Dedifferentiated amniotic fluid mesenchymal stem cell (primary cell): ENCODE data around the gene RNF123.
"Not testable (repeated sequence)": the region's sequence is repeated elsewhere in the genome, so short reads cannot be mapped to it uniquely, and the experiment has no call there.

Experiments
- DNase-seq: peaks from one replicate; pipeline ENCODE4 v3.0.0-alpha.2; 2016; ENCODE audit errors: extremely low spot score

The RNF123 gene

DNA sequence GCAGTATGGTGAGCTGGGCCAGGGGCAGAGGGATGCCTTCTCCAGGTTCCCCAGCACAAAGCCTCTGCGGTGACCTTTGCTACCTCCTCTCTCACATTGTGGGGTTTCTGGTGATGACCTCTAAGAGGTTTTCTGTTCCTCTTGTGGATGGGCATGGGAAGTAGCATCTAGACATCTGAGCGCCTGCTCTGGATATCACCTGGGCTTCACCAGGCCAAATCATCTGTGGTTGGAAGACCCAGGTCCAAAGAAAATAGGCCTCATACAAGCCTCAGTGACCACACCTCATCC lies 8.2 kb upstream of the RNF123 start:
- DNase-seq: no peak

DNA sequence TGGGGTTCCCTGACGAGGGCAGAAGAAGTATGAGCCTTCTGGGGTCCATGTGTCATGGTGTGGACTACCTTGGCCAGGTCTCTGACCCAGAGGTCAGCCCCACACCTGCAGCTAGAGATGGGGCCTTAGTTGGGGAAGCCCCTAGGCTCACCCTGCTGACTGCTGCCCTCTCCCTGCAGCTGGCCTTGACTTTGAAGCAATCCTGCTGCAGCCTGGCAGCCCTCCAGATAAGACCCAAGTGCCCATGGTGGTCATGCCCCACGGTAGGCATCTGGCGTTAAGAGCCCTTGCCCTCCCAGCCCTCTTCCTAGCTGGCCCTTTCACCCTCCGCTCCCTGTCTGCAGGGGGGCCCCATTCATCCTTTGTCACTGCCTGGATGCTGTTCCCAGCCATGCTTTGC lies 7.8 kb upstream of the RNF123 start:
- DNase-seq: no peak

DNA sequence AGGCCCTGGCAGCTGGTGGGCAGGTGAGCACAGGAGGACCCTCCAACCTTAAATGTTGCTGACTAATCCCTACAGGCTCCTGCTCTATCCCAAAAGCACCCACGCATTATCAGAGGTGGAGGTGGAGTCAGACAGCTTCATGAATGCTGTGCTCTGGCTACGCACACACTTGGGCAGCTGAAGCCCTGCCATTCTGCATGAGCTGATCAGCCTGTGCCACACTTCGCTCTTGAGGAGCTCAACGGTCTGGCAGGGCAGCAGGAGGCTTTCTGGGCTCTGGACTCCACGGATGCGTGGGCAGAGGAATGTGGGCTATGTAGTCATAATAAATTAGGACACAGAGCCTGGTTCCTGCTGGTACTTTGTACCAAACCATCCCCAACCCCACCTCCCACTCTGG lies 6.2 kb upstream of the RNF123 start:
- DNase-seq: no peak

DNA sequence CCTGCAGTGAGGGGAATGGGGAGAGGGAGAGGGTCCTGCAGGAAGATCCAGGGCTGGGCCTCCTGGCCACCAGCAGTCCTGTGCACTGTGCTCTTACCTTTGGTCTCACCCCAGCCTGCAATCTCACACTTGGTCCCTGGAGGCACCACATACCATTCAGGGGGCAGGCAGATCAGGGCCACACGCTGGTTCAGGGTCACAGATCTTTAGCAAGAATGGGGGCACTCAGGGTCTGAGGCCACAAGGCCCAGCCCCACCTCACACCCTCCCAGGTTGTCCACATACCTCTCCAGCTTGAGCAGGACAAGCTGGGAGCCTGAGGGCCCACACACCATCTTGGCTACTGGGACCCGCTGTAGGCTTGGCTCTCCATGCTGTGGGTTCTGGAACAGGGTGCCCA lies 4.9 kb upstream of the RNF123 start:
- not testable (repeated sequence) for DNase-seq

DNA sequence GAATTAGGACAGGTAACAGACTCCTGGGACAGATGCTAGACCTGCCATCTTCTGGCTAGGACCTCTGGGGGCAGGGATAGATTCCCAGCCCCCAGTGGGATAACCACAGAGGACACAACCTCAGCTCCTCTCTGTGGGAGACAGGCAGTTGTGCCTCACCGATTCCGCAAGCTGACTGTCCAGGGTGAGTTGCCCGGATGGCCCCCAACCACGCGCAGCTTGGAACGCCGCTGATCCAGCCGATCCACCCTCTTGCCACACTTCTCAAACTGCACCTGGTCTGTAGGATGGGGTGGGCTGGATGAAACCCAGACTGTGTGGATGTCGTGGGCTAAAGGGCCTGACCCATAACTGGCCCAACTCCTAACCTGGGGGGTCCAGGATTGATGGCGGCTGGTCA lies 4.3 kb upstream of the RNF123 start:
- not testable (repeated sequence) for DNase-seq

DNA sequence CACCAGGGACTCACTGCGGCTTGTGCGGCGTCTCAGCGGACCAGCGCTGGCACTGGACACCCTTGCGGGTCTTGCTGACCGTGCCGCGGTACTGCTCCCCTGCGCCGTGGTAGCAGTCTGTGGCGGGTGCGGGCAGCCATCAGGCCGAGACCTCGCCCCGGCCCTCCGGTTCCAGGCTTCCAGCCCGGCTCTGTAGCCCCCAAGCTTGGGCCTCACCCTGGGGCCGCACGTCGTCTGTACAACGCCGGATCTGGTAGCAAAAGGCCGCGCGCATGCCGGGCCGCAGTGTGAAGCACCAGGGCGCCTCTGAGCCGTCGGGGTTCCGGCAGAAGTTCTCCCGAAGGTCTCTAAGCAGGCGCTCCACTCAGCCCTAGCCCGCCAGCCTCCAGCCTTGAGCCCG lies 3.5 kb upstream of the RNF123 start:
- DNase-seq: not testable (repeated sequence)

DNA sequence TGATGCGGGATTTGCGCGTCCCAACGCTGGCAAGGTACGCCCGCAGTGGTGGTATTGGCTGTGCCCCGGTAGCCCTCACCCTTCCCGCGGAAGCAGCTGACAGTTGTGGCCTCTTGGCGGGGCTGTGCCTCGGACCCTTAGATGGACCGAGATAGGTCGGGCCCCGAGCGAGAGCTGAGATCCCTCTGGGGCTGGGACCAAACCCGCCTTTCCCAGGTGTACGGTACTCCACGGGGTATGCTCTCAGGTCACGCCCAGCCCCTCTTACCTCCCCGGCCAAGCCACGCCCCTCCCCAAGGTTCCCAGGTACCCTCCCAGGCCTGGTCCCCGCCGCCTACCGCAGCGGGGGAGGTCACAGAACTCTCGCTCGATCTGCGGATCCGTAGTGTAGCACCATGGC lies 3.0 kb upstream of the RNF123 start:
- not testable (repeated sequence) for DNase-seq

DNA sequence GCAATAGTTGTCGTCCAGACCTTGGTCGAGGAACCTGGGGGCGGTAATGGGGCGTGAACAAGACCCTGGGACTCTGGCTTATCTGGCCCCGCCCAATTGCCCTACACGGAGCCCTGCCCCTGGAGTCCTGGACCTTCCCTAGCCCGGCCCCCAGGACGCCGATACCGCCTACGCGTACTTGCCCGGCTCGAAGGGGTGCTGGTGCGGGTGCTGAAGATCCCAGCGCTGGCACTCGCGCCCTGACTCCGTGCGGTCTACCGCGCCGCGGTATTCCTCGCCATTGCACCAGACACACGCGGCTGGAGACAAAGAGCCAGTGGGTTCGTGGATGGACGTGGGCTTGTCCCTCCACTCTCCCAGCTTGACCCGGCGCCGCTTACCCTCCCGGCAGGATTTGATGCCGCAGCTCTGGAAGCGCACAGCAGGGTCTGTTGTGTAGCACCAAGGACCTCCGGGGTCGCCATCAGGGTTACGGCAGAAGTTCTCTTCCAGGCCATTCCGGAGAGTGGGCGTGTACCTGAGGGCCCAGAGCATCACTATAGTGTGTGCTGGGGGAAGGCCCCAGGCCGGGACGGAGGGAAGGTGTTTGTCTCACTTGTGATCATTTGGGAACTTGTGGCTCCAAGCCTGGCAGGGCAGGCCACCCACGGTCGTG lies 2.5 kb upstream of the RNF123 start:
- not testable (repeated sequence) for DNase-seq

DNA sequence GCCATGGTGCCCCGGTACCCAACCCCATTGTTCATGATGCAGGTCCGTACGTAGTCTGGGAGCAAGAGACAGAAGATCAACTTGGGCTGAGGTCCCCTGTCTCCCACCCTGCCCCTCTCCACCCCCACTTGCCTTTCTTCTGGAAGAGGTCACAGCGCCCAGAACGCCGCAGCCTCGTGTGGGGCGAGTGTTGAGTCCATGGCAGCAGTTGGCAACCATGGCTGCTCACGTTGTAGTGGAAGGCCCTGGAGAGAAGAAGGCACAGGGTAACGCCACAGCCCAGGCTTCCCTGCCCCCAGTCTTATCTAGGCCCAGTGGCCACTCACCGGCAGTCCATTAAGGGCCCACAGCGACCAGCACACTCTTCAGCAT lies 1.9 kb upstream of the RNF123 start:
- DNase-seq: not testable (repeated sequence)

DNA sequence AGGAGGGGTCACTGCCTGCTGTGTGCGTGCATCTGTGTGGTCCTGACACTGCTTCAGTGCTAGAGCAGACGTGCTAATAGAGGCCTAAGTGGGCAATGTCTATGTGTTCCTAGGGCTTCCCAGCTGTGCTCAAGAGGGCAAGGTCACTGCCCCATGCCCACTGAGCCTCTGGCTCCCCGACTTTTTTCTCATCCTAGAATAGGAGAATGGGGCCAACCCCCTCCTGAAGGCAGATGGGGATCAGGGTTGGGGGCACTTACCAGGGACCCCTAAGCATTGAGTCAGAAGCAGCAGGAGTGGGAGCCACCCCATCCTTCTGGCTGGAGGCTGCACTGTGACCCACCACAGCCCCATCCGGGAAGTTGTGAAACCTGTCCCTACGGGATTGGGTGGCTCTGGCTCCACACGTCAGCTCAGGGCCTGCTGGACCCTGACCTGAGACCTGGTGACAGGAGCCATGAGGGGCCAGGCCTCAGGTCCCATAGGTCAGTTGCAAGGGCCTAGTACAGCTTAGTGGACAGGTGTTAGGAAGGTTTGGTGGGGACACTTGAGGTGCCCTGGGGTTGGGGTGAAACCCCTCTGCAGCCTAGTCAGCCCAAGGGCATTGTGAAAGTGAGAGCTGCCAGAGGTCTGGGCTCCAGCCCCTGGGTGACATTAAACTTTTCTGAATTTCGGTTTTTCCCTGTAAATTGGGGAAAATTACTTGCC lies 865 bp upstream of the RNF123 start:
- not testable (repeated sequence) for DNase-seq

DNA sequence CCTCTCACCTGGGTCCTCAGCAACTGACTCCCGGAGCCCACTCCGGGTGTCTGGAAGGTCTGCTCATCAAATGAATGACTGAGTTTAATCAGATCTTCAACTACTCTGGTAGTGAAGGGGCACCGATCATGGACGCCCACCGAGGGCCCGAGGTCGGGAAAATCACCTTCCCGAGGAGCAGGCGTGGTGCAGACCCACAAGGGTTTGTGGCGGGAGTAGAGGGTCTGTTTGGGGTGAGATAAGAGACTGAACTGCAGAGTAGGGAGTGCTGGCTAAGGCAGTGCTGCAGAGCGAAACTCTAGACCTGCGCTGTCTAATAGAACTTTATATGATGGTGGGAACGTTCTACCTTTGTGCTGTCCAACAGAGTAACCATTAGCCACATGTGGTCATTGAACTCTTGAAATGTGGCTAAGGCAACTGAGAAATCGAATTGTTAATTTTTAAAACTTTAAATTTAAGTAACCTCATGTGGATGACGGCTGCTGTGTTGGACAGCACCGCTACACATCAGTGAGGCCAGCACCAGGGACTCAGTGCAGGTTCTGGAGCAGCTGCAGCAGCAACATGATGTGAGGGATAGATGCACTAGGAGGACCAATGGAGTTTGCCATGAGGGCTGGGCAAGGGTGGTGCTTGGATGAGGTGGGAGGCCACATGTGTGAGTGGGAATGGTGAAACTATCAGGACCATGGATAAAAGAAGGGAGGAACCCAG lies 709 bp downstream of the RNF123 start:
- not testable (repeated sequence) for DNase-seq

DNA sequence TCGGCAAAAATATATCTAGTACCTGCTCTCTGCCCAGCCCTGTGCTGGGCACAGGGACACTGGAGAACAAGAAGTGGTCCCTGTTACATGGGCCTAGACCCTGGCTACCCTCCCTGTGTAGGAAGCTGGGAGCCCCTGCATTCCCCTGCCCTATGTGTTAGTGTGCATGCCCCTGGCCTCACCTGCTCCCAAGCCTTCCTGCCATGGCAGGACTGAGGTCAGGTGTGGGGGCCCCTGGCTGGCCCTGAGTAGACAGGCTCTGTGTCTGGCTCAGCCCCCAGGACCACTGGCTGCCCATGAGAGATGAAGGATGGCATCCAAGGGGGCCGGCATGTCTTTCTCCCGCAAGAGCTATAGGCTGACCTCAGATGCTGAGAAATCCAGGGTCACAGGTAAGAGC lies 1.5 kb downstream of the RNF123 start:
- DNase-seq: not testable (repeated sequence)

DNA sequence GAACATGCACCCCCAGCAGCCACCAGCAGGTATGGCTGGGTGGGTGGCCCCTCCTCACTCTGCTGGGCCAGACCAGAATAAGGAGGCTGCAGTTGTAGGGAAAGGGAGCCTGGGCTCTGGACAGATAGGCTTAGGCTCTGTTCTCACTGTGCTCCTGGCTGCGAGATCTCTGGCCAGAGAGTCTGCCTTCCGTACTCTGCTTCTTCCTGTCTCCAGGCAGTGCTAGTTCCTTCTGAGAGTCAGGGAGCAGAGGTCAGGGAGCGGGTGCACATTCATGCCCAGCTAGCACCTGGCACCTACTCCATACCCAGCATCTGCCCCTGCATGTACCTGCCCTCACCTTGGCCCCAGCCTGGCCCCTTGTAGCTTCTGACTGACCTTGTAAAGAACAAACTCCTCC lies 2.1 kb downstream of the RNF123 start:
- not testable (repeated sequence) for DNase-seq

DNA sequence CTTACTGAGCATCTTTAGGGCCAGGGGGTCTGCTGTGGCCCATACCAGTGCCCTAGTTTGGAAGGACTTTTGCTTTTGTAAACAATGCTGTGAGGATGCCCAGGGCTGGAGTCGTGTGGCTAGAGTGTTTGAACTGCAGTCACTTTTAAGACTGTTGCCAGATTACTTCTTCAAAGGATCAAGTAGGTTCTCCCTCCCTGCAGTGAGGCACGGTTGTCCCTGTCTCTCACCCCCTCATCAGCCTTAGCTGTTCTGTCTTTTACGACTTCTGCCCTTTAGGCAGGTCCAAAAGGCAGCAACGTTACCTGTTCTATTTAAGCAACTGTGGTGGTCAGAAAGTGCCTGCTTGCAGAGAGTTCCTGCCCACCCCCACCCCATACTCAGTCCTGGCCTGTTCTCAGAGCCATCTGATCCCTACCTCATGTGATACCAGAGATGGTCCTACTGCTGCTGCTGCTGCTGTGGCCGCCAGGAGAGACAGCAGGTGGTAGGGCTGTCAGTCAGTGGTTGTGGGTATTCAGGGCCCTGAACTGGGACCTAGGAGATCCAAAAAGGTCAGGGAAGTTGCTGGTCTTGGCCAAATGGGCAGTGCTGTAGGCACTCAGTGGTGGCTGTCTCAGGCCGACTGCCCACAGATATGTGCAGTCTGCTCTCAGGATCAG lies 5.2 kb downstream of the RNF123 start:
- DNase-seq: not testable (repeated sequence)

DNA sequence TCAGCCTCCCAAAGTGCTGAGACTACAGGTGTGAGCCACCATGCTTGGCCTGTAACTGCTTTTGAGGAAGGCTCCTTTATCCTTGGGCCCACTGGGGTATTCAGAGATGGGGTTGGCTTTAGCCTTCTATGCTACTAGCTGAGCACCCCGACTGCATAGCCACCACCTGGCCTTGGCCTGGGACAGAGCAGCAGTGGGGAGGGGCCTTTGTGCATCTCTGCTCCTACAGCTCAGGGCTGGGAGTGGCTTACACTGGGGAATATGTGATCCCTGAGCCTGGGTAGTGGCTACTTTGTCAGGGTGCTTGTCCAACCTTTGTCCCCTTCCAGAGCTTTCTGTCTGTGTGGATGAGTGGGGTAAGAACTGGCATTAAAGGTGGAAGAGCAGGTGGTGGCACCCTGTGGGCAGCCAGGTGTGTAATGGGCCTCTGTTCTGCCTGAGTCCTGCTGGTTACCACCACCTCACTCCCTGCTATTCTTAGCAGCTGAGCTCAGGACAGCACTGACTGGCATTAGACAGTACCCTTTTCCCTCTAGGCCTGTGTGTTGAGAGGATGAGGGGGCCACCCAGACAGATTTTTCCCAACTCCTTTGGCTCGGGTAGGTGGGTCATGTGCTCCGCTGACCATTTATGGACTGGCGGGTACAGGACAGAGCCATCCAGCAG lies 6.1 kb downstream of the RNF123 start:
- not testable (repeated sequence) for DNase-seq

DNA sequence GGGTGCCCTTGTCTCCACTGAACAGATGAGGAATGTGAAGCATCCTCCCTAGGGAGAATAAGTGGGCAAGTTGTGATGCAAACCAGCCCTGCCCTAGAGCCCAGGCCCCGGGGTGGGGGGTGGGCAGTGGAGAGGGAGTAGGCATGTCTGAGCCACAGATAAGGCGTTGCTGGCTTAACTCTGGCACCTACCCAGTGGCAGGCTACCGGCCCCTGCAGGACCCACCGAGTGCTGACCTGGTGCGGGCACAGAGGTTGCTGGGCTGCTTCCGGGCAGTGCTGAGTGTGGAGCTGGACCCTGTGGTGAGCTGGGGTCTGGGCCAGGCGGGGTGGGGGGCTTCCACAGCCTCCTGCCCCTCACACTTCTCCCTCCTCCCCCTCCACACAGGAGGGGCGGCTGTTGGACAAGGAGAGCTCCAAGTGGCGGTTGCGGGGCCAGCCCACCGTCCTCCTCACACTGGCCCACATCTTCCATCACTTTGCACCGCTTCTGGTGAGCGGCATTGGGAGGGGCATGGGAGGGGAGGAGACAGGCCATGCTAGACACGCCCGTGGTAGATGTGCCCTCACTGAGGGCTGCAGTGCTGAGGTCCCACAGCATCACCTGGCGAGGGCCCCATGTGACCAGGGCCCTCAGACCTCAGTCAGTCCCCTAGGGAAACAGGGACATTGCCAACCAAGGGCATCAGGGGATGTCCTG lies 10.1 kb downstream of the RNF123 start:
- DNase-seq: no peak

DNA sequence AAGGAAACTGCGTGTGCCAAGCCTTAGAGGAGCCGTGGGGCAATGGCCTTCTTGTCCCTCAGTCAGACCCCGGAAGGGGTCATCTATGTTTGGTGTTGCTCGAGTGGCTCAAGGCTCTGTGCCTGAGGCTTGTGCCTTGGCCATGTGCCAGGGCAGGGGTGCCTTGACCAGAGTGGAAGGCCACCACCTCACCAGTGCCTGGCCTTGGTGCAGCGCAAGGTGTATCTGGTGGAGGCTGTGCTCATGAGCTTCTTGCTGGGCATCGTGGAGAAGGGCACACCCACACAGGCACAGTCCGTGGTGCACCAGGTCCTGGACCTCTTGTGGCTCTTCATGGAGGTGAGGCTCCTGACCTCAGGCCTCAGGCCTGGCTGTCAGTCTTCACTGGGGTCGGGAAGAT lies 10.7 kb downstream of the RNF123 start:
- DNase-seq: no peak

DNA sequence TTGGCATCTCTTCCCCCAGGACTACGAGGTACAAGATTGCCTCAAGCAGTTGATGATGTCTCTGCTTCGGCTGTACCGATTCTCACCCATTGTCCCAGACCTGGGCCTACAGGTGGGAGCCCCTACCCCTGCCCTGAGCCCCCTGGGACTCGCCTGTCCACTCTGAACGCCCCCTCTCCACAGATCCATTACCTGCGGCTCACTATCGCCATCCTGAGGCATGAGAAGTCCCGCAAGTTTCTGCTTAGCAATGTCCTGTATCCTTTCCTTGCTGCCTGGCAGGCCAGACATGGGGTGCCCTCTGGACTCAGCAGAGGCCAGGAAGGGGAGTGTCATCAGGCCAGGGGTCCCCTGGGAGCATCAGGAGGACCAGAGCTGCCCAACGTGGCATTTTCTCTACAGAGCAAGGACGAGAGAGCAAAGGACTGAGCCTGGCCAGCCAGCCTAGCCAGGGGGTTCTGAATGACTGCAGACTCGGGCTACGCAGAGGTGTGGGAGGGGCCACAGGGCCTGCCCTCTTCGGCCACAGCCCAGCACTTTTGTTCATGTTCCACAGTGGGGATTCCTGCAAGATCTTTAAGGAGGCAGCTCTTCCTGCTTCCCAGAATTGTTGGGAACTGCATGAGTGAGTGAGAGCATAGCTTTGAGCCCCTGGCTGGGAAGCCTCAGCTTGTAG lies 11.2 kb downstream of the RNF123 start:
- no peak for DNase-seq

DNA sequence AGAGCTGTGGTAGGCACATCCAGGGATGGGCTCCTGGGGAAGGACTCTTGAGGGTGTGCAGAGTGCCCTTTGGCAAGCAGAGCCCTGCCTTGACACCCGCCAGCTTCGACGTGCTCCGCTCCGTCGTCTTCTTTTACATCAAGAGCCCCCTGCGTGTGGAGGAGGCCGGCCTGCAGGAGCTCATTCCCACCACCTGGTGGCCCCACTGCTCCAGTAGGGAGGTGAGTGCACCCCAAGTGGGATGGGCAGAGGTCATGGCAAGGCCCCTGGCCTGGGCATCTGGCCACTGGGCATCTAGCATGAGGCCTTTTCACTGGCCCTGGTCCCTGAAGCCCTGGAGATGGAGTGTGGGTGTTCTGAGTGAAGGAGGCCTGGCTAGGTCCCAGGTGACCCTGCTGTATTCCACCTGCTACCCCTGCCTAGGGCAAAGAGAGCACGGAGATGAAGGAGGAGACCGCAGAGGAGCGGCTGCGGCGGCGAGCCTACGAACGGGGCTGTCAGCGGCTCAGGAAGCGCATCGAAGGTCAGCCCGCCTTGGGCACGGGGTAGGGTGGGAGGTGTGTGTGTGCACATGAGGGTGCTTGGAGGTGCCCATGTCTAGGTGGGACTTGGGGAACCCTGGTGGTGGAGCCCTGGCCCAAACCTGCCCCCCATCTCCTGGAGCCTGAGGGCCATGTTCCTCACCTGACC lies 12.2 kb downstream of the RNF123 start:
- DNase-seq: no peak

DNA sequence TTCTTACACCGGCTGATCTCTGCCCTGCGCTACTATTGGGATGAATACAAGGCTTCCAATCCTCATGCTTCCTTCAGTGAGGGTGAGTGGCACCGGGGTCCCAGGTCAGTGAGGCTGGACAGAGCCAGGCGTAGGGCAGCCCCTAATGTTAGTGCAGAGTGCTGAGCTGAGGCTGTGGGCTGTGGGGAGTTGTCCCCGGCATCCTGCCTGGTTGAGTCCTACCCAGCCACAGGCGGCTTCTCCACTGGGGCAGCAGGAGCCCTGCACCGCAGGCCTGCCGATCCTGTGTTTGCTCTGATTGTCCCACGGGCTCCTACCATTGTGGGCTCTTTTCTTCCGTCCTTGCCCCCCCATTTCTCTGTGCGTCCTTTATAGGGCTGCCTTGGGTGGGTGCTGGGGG lies 13.3 kb downstream of the RNF123 start:
- no peak for DNase-seq
